ENCODE measurements around the gene TSPAN7.

TSPAN7 gene

DNA sequence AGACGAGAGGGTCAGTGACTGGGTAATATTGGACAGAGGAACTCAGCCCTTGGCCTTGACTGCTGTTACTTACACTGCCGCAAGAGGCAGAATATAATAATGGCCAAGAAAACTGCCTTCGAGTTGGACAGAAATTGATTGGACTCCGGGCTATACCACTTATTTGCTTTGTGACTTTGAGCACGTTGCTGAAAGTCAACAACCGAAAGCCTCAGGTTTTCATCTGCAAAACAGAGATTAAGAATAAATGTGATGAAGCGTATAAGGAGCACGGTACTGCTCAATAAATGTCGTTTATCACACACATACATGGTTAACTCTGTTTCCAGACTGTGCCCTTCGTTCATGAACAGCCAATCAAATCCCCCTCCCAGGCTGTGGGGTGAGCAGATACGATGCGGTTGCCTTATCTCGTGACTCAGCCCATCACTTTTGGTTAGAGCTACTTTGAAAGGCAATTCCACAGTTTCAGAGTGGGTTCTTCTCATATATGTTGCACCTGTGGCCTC lies 91.6 kb downstream of the TSPAN7 start:
- no peaks in the 10 kb centered on the region for H3K9me3 ChIP-seq (ENCODE audit: control insufficient read depth in 1 of 2, low read length in 2 of 2)
- H3K4me3 ChIP-seq (ENCODE audit: low read depth in 1 of 2, low read length in 2 of 2), result no peak overlapping the region
- H3K9ac ChIP-seq (ENCODE audit: low read depth in 1 of 2, low read length in 2 of 2), result no peak overlapping the region
- H3K27ac ChIP-seq (ENCODE audit: low read depth, low read length), result no peak overlapping the region
- no peaks in the 10 kb centered on the region for H3K27me3 ChIP-seq (ENCODE audit: control insufficient read depth in 1 of 2, insufficient read depth in 2 of 2, low read length in 2 of 2)
- H3K4me1 ChIP-seq (ENCODE audit: control insufficient read depth in 1 of 2, insufficient read depth in 2 of 2, low read length in 2 of 2), result no peaks in the 10 kb centered on the region
- no peaks in the 10 kb centered on the region for H3K36me3 ChIP-seq (ENCODE audit: control insufficient read depth in 1 of 2, insufficient read depth in 2 of 2, low read length in 2 of 2)

DNA sequence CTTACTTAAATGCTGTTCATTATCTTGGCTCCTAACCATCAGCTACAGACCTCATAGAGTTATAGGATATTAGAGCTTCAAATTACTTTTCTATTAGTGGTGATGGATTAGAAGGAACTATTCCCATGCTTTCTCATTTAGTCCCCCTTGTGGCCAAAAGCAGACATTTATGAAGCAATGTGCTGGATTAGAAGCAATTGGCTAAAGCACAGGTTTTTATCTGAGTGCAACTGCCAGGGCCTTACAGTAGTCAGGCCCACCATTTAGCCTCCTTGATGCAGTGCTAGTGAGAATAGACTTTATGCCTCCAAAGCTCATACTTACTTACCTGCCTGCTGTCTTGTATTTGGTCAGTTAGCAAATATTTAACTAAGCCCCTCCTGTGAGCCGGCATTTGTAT lies 93.0 kb downstream of the TSPAN7 start:
- Histone ChIP-seq H3K27me3 (ENCODE audit: control insufficient read depth in 1 of 2, insufficient read depth in 2 of 2, low read length in 2 of 2) (no peaks in the 10 kb centered on the region), H3K4me1 (ENCODE audit: control insufficient read depth in 1 of 2, insufficient read depth in 2 of 2, low read length in 2 of 2) (no peaks in the 10 kb centered on the region), H3K9ac (ENCODE audit: low read depth in 1 of 2, low read length in 2 of 2) (no peak overlapping the region), H3K4me3 (ENCODE audit: low read depth in 1 of 2, low read length in 2 of 2) (no peak overlapping the region), H3K9me3 (ENCODE audit: control insufficient read depth in 1 of 2, low read length in 2 of 2) (no peaks in the 10 kb centered on the region), H3K27ac (ENCODE audit: low read depth, low read length) (no peak overlapping the region), H3K36me3 (ENCODE audit: control insufficient read depth in 1 of 2, insufficient read depth in 2 of 2, low read length in 2 of 2) (no peaks in the 10 kb centered on the region)

DNA sequence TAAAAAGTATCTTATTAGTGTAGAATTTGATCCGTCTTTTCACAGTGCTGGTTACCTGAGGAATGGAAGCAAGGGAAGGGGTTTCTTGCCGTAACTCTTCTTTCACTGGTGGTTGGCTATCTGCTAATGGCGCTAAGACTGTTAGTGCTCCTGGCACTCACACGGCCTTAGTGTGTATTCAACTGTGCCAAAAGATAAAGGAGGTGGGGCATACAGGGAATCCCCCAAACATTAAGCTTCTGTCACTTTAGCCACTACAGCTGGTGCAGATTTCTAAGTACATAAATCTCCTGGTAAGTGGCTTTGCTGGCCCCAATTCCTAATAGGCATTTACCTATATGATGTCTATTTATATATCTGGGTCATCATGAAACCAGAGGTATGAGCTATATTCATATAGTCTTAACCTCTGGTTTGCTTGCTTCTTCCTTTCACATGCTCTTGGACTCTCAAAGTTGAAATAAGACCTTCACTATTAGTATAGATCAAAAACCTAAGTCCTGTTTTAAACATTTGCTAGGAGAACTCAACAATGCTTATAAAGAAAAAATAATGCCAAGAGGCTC lies 95.1 kb downstream of the TSPAN7 start:
- Histone ChIP-seq H3K4me1 (ENCODE audit: control insufficient read depth in 1 of 2, insufficient read depth in 2 of 2, low read length in 2 of 2) (peaks cover 0 to 3% of the 10 kb centered on the region in 2 donors), H3K36me3 (ENCODE audit: control insufficient read depth in 1 of 2, insufficient read depth in 2 of 2, low read length in 2 of 2) (no peaks in the 10 kb centered on the region), H3K27ac (ENCODE audit: low read depth, low read length) (no peak overlapping the region), H3K27me3 (ENCODE audit: control insufficient read depth in 1 of 2, insufficient read depth in 2 of 2, low read length in 2 of 2) (no peaks in the 10 kb centered on the region), H3K9me3 (ENCODE audit: control insufficient read depth in 1 of 2, low read length in 2 of 2) (no peaks in the 10 kb centered on the region), H3K9ac (ENCODE audit: low read depth in 1 of 2, low read length in 2 of 2) (no peak overlapping the region), H3K4me3 (ENCODE audit: low read depth in 1 of 2, low read length in 2 of 2) (no peak overlapping the region)

DNA sequence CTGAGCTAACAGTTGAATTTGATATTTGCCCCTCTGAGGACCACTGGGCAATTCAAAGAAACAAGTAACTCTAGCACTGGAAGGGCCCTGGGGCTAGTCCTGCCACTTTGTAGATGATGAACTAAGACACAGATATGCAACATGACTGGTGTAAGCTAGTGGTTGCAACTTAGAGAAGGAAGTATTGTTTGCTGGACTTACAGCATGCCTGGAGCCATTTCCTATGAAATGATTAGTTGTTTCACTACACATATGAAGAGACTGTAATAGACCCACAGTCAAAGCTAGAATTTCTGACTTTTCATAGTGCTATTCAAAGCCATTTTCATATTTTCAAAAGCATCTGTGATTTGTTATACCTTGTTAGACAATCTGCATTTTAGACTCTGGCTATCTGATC lies 96.2 kb downstream of the TSPAN7 start:
- no peak overlapping the region for H3K27ac ChIP-seq (ENCODE audit: low read depth, low read length)
- H3K9me3 ChIP-seq (ENCODE audit: control insufficient read depth in 1 of 2, low read length in 2 of 2), result no peaks in the 10 kb centered on the region
- H3K4me3 ChIP-seq (ENCODE audit: low read depth in 1 of 2, low read length in 2 of 2), result no peak overlapping the region
- no peaks in the 10 kb centered on the region for H3K27me3 ChIP-seq (ENCODE audit: control insufficient read depth in 1 of 2, insufficient read depth in 2 of 2, low read length in 2 of 2)
- no peak overlapping the region for H3K9ac ChIP-seq (ENCODE audit: low read depth in 1 of 2, low read length in 2 of 2)
- H3K4me1 ChIP-seq (ENCODE audit: control insufficient read depth in 1 of 2, insufficient read depth in 2 of 2, low read length in 2 of 2), result peaks cover 0 to 3% of the 10 kb centered on the region in 2 donors
- H3K36me3 ChIP-seq (ENCODE audit: control insufficient read depth in 1 of 2, insufficient read depth in 2 of 2, low read length in 2 of 2), result no peaks in the 10 kb centered on the region

DNA sequence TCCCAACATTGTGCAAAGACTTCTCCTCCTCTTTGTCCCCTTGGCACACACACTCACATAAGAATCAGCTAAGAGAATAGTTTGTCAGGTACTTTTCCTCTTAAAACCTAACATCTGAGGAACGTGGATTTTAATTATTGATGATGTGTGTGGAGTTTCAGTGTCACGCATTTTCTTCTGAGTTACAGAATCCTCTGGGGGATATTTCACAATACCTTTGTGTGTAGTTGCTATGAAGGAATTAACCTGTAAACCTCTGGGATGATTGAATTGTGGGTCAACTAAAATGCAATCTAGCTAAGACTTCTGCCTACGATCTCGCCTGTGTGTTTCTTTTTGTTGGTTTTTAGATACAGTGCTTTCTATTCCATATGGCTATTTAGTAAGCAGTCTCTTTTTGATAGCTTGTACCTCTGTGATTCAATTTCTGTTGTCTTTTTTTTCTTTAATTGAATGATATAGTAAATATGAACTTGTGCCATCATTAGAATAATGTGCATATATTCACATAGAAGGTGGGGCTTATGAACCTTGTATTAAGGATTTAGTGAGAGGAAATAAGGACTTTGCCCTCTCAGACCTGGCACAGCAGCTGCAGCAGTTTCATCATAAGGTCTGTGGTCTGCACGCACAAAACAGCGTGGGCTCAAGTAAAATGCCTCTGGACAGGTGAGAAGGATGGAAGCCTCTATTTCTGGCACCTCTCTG lies 99.2 kb downstream of the TSPAN7 start:
- Histone ChIP-seq H3K4me1 (ENCODE audit: control insufficient read depth in 1 of 2, insufficient read depth in 2 of 2, low read length in 2 of 2) (peaks cover 0 to 3% of the 10 kb centered on the region in 2 donors), H3K36me3 (ENCODE audit: control insufficient read depth in 1 of 2, insufficient read depth in 2 of 2, low read length in 2 of 2) (no peaks in the 10 kb centered on the region), H3K27me3 (ENCODE audit: control insufficient read depth in 1 of 2, insufficient read depth in 2 of 2, low read length in 2 of 2) (no peaks in the 10 kb centered on the region), H3K9me3 (ENCODE audit: control insufficient read depth in 1 of 2, low read length in 2 of 2) (no peaks in the 10 kb centered on the region), H3K4me3 (ENCODE audit: low read depth in 1 of 2, low read length in 2 of 2) (no peak overlapping the region), H3K27ac (ENCODE audit: low read depth, low read length) (no peak overlapping the region), H3K9ac (ENCODE audit: low read depth in 1 of 2, low read length in 2 of 2) (no peak overlapping the region)

DNA sequence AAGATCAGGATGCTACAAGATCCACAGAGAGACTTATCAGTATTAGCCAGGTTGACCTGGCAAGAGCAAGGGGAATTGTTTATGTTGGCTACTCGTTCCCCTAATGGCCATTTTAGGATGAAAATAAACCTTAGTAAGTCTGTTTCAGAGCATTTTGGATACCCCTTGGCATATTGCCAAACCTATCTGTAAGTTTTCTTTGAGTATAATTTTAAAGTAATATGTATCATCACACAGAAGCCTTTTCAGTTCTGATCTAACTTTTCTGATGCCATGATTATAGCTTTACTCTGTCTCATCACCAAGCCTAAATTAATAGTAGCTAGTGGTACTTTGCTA lies 99.7 kb downstream of the TSPAN7 start:
- Histone ChIP-seq H3K27me3 (ENCODE audit: control insufficient read depth in 1 of 2, insufficient read depth in 2 of 2, low read length in 2 of 2) (no peaks in the 10 kb centered on the region), H3K36me3 (ENCODE audit: control insufficient read depth in 1 of 2, insufficient read depth in 2 of 2, low read length in 2 of 2) (no peaks in the 10 kb centered on the region), H3K4me1 (ENCODE audit: control insufficient read depth in 1 of 2, insufficient read depth in 2 of 2, low read length in 2 of 2) (peaks cover 0 to 3% of the 10 kb centered on the region in 2 donors), H3K9ac (ENCODE audit: low read depth in 1 of 2, low read length in 2 of 2) (no peak overlapping the region), H3K9me3 (ENCODE audit: control insufficient read depth in 1 of 2, low read length in 2 of 2) (no peaks in the 10 kb centered on the region), H3K27ac (ENCODE audit: low read depth, low read length) (no peak overlapping the region), H3K4me3 (ENCODE audit: low read depth in 1 of 2, low read length in 2 of 2) (no peak overlapping the region)

DNA sequence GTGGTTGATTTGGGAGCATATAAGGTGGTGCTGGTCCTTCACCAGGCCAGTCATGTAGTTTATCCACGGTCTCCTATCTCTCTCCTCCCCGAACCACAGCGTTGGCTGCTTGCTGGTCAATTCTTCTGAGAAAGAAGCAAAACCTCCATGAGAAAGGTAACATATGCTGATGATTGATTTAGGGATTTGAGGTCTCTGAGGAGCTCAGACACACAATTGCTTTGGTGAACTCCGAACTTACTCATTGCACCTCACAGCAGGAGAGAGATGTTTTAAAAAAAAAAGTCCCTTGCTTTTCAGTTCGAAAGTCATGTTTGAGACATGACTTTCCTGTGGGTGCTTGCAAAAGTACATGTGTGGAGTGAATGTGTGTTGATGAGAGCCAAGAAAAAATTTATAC lies 100.2 kb downstream of the TSPAN7 start:
- H3K27ac ChIP-seq (ENCODE audit: low read depth, low read length), result no peak overlapping the region
- peaks cover 0 to 3% of the 10 kb centered on the region in 2 donors for H3K4me1 ChIP-seq (ENCODE audit: control insufficient read depth in 1 of 2, insufficient read depth in 2 of 2, low read length in 2 of 2)
- no peaks in the 10 kb centered on the region for H3K27me3 ChIP-seq (ENCODE audit: control insufficient read depth in 1 of 2, insufficient read depth in 2 of 2, low read length in 2 of 2)
- H3K4me3 ChIP-seq (ENCODE audit: low read depth in 1 of 2, low read length in 2 of 2), result no peak overlapping the region
- no peaks in the 10 kb centered on the region for H3K9me3 ChIP-seq (ENCODE audit: control insufficient read depth in 1 of 2, low read length in 2 of 2)
- H3K36me3 ChIP-seq (ENCODE audit: control insufficient read depth in 1 of 2, insufficient read depth in 2 of 2, low read length in 2 of 2), result no peaks in the 10 kb centered on the region
- no peak overlapping the region for H3K9ac ChIP-seq (ENCODE audit: low read depth in 1 of 2, low read length in 2 of 2)

DNA sequence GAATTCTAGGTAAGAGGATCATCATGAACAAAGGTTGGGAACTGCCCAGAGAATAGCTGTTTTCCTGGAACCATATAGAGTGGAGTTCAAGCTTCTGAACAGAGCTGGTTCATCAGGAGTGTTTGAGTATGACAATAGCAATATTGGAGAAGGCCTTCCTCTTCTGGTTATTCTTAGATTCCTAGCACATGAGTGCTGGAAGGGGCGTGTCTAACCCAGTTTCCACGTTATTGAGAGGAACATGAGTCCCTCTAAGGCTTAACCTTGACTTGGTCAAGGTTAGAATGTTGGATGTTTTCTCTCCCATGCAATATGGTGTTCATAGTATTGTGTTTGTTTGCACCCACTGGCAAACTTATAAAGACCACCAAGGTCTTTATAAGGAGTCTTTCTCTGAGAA lies 101.3 kb downstream of the TSPAN7 start:
- no peak overlapping the region for H3K27ac ChIP-seq (ENCODE audit: low read depth, low read length)
- H3K9ac ChIP-seq (ENCODE audit: low read depth in 1 of 2, low read length in 2 of 2), result no peak overlapping the region
- no peak overlapping the region for H3K4me3 ChIP-seq (ENCODE audit: low read depth in 1 of 2, low read length in 2 of 2)
- no peaks in the 10 kb centered on the region for H3K36me3 ChIP-seq (ENCODE audit: control insufficient read depth in 1 of 2, insufficient read depth in 2 of 2, low read length in 2 of 2)
- no peaks in the 10 kb centered on the region for H3K27me3 ChIP-seq (ENCODE audit: control insufficient read depth in 1 of 2, insufficient read depth in 2 of 2, low read length in 2 of 2)
- H3K4me1 ChIP-seq (ENCODE audit: control insufficient read depth in 1 of 2, insufficient read depth in 2 of 2, low read length in 2 of 2), result peaks cover 0 to 3% of the 10 kb centered on the region in 2 donors
- no peaks in the 10 kb centered on the region for H3K9me3 ChIP-seq (ENCODE audit: control insufficient read depth in 1 of 2, low read length in 2 of 2)

DNA sequence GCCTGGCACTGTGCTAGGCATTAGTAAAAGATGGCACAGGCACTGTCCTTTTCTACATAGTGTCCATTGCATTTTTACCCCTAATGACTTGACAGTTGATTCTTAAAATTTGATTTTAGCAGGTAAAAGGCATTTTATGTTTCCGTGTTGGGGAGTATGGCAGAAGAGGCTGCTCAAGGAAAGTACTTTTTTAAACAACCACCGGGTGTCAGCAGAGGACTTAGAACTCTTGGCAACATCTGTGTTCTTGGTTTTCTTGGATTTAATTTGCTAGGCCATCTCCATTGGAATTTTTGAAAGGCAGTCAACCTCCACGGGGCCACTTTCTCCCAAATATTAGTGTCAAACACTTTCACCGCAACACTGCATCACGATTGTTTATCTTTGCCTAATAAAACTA lies 102.9 kb downstream of the TSPAN7 start:
- Histone ChIP-seq H3K27me3 (ENCODE audit: control insufficient read depth in 1 of 2, insufficient read depth in 2 of 2, low read length in 2 of 2) (no peaks in the 10 kb centered on the region), H3K4me1 (ENCODE audit: control insufficient read depth in 1 of 2, insufficient read depth in 2 of 2, low read length in 2 of 2) (peaks cover 0 to 4% of the 10 kb centered on the region in 2 donors), H3K9me3 (ENCODE audit: control insufficient read depth in 1 of 2, low read length in 2 of 2) (no peaks in the 10 kb centered on the region), H3K27ac (ENCODE audit: low read depth, low read length) (no peak overlapping the region), H3K9ac (ENCODE audit: low read depth in 1 of 2, low read length in 2 of 2) (no peak overlapping the region), H3K4me3 (ENCODE audit: low read depth in 1 of 2, low read length in 2 of 2) (no peak overlapping the region), H3K36me3 (ENCODE audit: control insufficient read depth in 1 of 2, insufficient read depth in 2 of 2, low read length in 2 of 2) (no peaks in the 10 kb centered on the region)

DNA sequence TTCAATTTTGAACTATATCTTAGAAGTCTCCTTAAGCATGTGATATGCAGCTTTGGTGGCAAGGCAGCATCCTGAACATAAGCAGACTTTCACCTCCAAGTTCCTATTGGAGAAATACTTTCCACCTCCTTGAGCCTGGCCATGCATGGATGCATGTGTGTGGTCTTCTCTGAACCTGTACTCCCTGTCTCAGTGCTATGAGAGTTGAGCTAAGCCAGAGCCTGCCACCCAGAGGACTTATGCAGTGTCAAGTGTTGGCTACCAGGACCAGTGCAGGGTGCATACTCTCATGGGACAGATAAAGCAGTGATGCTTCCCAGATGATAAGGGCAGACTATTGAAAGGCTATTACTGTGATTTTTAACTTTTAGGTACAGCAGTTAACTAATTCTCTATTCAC lies 105.6 kb downstream of the TSPAN7 start:
- no peaks in the 10 kb centered on the region for H3K27me3 ChIP-seq (ENCODE audit: control insufficient read depth in 1 of 2, insufficient read depth in 2 of 2, low read length in 2 of 2)
- no peak overlapping the region for H3K4me3 ChIP-seq (ENCODE audit: low read depth in 1 of 2, low read length in 2 of 2)
- H3K36me3 ChIP-seq (ENCODE audit: control insufficient read depth in 1 of 2, insufficient read depth in 2 of 2, low read length in 2 of 2), result no peaks in the 10 kb centered on the region
- H3K4me1 ChIP-seq (ENCODE audit: control insufficient read depth in 1 of 2, insufficient read depth in 2 of 2, low read length in 2 of 2), result peaks cover 7 to 17% of the 10 kb centered on the region in 2 donors
- no peak overlapping the region for H3K9ac ChIP-seq (ENCODE audit: low read depth in 1 of 2, low read length in 2 of 2)
- no peaks in the 10 kb centered on the region for H3K9me3 ChIP-seq (ENCODE audit: control insufficient read depth in 1 of 2, low read length in 2 of 2)
- H3K27ac ChIP-seq (ENCODE audit: low read depth, low read length), result no peak overlapping the region

All from duodenal mucosa (tissue), 2 donors.